GM21447 (cell line): ENCODE measurements around the gene MLIP.

Source experiments
- ATAC-seq: cut with Tn5 transposase; IDR thresholded peaks from one replicate; pipeline ENCODE4 v1.9.1; 2021; ENCODE audit not compliant: unreplicated experiment

The MLIP gene

GRCh38 chr6:54094786-54095185 lies 16.5 kb upstream of the MLIP start:
- ATAC-seq, result no peak

DNA sequence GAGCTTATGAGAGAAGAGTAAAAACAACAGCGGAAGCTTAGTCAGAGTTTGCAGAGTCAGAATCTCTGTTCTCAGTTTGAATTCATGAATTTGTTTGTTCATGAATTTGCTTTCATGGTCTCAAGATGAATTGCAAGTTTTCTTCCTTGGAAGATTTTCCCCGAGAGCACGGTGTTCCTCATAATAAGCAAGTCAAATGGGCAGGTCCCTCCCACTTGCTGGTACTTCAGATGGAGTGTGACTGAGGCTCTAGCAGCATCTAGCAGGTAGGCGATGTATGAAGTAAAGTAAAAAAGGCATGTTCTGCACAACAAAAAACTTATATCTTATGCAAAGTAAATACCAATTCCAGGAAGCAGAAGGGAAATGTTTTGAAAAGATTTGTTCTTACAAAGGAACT lies 15.5 kb upstream of the MLIP start:
- ATAC-seq, result no peak

GRCh38 chr6:54096811-54097210 lies 14.4 kb upstream of the MLIP start:
- no peak for ATAC-seq

- no peak for ATAC-seq
Observed at GRCh38 chr6:54097753-54098152, 13.5 kb upstream of the MLIP start.

DNA sequence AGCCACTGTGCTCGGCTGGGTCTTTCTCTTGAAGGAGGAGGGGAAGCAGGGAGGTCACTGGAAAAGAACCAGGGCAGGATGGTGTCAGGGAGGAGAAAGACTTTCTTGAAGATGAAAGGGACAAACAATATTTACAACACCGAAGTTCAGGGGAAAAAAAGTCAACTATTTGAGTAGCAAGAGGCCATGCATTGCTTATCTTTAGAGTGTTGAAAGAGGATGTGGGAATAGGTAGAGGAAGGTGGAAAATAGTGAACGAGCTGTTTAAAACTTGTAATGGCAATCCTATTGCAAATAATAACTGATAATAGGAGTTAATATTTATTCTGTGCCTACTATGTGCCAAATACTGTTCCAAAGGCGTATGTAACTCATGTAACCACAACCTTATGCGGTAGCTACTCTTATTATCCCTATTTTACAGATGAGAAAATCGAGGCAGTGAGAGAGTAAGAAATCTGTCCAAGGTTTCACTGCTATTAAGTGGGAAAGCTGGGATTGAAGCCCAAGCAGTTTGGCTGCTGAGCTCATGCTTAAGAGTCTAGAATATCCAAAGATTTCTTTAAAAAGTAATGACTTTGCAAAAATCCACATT lies 12.7 kb upstream of the MLIP start:
- ATAC-seq, result no peak

- no peak for ATAC-seq
Observed at GRCh38 chr6:54099225-54099624, 12.0 kb upstream of the MLIP start.

GRCh38 chr6:54100411-54101006 lies 10.7 kb upstream of the MLIP start:
- ATAC-seq, result peak; percentile 87

DNA sequence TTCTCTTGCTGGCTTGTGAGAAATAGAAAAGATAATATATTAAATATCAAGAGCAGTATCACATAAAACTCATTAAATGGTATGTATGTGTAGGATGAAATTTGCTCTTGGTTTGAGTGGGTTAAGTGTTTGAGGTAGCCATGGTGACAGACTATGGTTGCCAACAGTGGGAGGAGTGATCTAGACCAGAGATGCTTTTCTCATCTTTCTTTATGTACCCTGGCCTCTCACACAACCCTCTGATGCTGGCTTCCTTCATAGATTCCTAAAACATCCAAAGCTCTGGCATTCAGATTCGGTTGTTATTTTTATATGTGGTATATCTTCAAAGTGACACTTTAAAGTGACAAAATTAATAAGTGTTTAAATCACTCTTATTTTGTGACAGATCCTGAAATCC lies 9.0 kb upstream of the MLIP start:
- ATAC-seq, result no peak

DNA sequence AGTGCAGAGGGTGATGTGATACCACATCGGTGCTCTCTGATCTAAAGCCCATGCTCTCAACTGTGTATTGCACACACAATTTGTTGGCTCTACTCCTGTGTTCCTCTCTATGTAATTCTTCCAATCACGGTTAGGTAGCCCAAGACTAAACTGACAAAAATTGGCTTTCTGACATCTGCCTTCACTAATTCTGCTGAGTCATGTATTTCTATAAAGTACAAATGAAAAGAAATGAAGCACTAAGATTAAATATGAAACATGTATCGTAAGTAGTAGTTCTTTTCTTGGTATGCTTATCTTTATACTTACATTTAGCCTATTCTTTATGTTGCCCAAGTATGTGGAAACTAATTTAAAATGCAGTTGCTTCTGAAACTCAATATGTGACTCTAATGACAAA lies 7.7 kb upstream of the MLIP start:
- ATAC-seq, result no peak

- ATAC-seq, result no peak
Observed at GRCh38 chr6:54106727-54107126, 4.5 kb upstream of the MLIP start.

- no peak for ATAC-seq
Observed at GRCh38 chr6:54107470-54108090, 3.7 kb upstream of the MLIP start.

- ATAC-seq, result no peak
Observed at GRCh38 chr6:54108271-54108670, 3.0 kb upstream of the MLIP start.

DNA sequence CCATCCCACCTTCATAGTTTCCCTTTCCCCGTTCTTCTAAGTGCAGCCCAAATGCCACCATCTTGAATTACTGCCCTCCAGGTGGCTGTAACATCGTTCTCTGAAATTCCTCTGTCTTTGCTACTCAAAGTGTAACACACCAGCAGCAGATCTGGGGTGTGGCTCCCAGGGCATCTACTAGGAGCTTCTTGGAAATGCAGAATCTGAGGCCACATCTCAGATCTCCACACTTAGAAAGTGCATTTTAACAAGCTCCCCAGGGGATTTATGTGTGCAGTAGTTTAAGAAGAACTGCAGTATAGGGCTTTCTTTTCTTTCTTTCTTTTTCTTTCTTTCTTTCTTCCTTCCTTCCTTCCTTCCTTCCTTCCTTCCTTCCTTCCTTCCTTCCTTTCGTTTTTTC lies 1.7 kb upstream of the MLIP start:
- no peak for ATAC-seq

DNA sequence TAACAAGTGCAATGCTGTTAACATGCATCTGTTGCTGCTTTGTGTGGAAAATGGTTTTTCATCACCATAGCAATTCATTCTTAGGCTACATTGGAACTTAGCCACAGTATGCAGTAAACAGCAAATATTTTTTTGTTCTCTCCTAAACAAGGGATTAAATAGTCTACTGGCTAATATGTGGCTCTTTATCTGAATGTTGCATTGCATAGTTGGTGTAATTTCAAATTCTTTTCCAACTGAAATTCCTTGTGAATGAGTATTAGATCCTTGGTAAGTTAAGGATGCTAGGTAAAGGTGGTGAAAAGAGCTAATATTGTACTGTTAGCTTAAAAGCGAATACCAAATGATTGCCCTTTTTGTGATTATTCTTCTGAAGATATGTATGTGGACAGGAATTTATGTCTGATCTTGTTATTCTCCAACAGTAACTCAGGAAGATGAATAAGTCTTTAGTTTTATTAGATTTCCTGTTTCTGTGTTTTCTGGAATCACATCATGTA lies 958 bp downstream of the MLIP start:
- no peak for ATAC-seq

- no peak for ATAC-seq
Observed at GRCh38 chr6:54114991-54115390, 3.7 kb downstream of the MLIP start.

DNA sequence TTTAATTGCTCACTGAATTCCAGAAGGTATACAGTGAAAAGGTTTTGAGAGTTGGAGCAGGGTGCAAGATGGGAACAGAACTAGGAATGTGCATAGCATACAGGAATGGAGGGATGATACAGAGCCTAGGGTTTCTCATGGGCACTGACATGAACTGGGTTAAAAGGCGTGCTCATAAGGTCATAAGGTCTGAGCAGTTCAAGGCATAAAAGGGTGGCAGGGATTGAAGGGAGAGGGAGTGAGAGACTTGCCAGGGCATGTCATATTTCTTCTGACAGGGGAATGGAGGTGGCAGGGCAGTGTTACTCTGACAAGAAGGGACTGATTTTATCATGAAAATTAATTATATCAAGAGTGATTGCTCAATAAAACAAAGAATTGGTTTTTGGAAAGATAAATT lies 4.7 kb downstream of the MLIP start:
- ATAC-seq, result no peak

- no peak for ATAC-seq
Observed at GRCh38 chr6:54118117-54118516, 6.9 kb downstream of the MLIP start.

GRCh38 chr6:54125493-54125892 lies 14.2 kb downstream of the MLIP start:
- ATAC-seq, result no peak

DNA sequence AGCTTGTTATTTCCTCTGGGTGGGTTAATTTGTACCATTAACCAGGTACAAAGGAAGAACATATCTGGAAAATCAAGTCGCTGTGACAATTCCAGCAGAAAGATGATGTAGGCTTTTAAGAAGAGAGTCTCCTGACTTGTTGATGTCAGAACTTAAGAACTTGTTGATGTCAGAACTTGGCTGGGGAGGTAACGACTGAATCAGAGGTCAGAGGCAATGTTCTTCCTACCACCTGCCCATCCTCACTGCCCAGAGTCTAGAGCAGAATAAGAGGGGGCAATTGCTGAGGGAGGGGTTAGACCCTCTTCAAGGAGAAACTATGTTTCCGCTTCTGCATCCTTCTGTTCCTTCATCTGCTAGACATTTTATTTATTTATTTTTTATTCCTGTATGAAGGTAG lies 18.9 kb downstream of the MLIP start:
- no peak for ATAC-seq

DNA sequence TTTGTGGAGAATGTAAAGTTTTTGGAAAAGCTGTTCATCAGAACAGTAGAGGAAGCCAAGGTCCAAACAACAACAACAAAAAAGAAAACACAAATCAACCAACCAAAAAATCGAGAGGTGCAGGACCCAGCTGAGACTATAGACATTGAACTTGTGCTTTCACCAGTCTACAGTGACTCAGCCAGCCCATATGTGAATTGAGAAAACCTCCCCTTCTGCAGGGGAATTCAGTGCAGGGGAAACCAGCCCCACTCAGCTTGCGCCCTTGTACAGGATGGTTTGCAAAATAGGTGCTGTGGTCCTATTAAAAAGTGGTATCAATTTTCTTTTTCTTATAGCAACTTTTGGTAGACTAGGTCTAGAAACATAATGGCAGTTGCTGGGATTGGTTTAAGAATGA lies 21.3 kb downstream of the MLIP start:
- no peak for ATAC-seq

GRCh38 chr6:54133186-54133585 lies 21.9 kb downstream of the MLIP start:
- ATAC-seq, result no peak

DNA sequence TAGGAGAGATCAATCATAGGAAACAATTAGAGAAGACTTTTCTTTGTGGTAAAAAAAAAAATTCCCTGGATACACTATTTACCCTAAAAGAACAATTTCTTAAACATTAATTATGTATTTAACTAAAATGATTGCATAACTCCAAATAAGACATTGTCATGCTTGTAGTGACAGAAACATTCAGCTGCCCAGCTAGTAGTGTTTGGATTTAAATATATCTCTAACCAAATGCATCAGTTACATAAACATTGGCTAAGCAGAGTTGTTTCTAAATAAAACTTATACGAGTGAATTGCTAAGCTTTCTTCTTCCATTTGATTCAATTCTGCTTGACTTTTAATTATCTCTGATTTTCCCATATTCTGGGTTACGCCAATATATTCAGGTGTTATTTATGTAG lies 23.7 kb downstream of the MLIP start:
- ATAC-seq, result no peak
